GM12878 (cell line): ENCODE results near the gene MPPED1. TPM values are rescaled to one million over a fixed set of nuclear protein-coding genes. Genes with fewer than 3 reads are reported as not detected.

Experiments used
- BACH1 ChIP-seq: fragments of 450-650 bp; IDR thresholded peaks from 2 replicates; pipeline ENCODE4 v1.6.1; 2017; ENCODE audit warnings: mild to moderate bottlenecking, borderline replicate concordance
- FOS ChIP-seq: IDR thresholded peaks from 3 replicates; pipeline ENCODE4 v1.6.1; 2011; ENCODE audit warnings: borderline replicate concordance; ENCODE audit not compliant: insufficient read length; ENCODE audit errors: extremely low read depth
- NR2C1 ChIP-seq: fragments of 450-650 bp; IDR thresholded peaks from 2 replicates; pipeline ENCODE4 v1.6.1; 2017; ENCODE audit warnings: antibody characterized with exemption, mild to moderate bottlenecking, moderate library complexity
- polyA plus RNA-seq, 11 experiments: library from polyadenylated mRNA; depleted of rRNA in 4 of 11; unstranded in 6 of 11; stranded (reverse) in 5 of 11; fragments of >200 nt; fragmentation: Nextera tagmentation in 4 of 11; fragmentation: Illumina TruSeq in 1 of 11; extraction: Ambion mirVana in 4 of 11; extraction: Trizol in 1 of 11; gene quantifications; 1 replicate in 1 of 11; 2 replicates in 10 of 11; pipeline versions ENCODE4 v1.2.1 to v1.2.3, GENCODE V29; 2011 to 2016; ENCODE audit warnings: inconsistent platforms in 2 of 11, missing spikeins in 2 of 11, low read depth in 1 of 11
- total RNA-seq, 4 experiments: library from RNA; depleted of rRNA in 3 of 4; stranded (reverse); fragments of >200 nt in 3 of 4; fragmentation: Illumina TruSeq in 1 of 4; extraction: Trizol in 1 of 4; gene quantifications; 2 replicates each; pipeline versions ENCODE4 v1.2.1 to v1.2.3, GENCODE V29; 2013 to 2021
- TF ChIP-seq, protein P1 (sequence below): fragments of 450-650 bp; IDR thresholded peaks from 2 replicates; pipeline ENCODE4 v1.6.1; 2016; ENCODE audit warnings: mild to moderate bottlenecking, moderate library complexity, borderline replicate concordance
- TF ChIP-seq, protein P2 (sequence below): fragments of 450-650 bp; formaldehyde crosslinking; IDR thresholded peaks from 2 replicates; pipeline ENCODE4 v1.4.0; 2022; ENCODE audit warnings: mild to moderate bottlenecking, moderate library complexity
- TF ChIP-seq, protein P3 (sequence below): fragments of 450-650 bp; IDR thresholded peaks from 2 replicates; pipeline ENCODE4 v1.6.1; 2016; ENCODE audit warnings: mild to moderate bottlenecking

The MPPED1 gene
- total and polyA plus RNA-seq, 10 of the 15 experiments (the other 5 are each of a cell fraction or from before 2014, with no cell fraction given), result 0.11 TPM; not detected in 9

DNA sequence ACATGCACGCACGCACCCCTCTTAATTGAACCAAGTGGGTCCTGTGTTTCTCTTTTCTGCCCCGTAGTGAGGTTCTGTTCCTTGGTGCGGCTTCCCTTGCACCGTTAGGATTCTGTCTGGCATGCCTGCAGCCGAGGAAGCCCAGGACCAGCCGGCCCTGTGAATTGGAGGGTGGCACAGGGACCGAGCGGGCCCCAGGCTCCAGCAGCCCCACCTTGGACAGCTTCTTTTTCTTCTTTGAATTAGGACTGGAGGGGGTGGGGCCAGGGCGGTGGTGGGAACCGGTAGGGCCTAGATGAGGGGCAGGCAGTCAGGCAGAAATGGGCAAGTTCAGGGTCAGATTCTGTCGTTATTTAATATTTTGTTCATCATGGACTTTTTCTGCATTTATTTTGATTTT is 94.7 kb downstream of the MPPED1 start (continued):
- TF ChIP-seq BACH1 (no peak), FOS (no peak), NR2C1 (no peak)
- TF ChIP-seq, protein P1, sequence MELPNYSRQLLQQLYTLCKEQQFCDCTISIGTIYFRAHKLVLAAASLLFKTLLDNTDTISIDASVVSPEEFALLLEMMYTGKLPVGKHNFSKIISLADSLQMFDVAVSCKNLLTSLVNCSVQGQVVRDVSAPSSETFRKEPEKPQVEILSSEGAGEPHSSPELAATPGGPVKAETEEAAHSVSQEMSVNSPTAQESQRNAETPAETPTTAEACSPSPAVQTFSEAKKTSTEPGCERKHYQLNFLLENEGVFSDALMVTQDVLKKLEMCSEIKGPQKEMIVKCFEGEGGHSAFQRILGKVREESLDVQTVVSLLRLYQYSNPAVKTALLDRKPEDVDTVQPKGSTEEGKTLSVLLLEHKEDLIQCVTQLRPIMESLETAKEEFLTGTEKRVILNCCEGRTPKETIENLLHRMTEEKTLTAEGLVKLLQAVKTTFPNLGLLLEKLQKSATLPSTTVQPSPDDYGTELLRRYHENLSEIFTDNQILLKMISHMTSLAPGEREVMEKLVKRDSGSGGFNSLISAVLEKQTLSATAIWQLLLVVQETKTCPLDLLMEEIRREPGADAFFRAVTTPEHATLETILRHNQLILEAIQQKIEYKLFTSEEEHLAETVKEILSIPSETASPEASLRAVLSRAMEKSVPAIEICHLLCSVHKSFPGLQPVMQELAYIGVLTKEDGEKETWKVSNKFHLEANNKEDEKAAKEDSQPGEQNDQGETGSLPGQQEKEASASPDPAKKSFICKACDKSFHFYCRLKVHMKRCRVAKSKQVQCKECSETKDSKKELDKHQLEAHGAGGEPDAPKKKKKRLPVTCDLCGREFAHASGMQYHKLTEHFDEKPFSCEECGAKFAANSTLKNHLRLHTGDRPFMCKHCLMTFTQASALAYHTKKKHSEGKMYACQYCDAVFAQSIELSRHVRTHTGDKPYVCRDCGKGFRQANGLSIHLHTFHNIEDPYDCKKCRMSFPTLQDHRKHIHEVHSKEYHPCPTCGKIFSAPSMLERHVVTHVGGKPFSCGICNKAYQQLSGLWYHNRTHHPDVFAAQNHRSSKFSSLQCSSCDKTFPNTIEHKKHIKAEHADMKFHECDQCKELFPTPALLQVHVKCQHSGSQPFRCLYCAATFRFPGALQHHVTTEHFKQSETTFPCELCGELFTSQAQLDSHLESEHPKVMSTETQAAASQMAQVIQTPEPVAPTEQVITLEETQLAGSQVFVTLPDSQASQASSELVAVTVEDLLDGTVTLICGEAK, result no peak
- TF ChIP-seq, protein P2, sequence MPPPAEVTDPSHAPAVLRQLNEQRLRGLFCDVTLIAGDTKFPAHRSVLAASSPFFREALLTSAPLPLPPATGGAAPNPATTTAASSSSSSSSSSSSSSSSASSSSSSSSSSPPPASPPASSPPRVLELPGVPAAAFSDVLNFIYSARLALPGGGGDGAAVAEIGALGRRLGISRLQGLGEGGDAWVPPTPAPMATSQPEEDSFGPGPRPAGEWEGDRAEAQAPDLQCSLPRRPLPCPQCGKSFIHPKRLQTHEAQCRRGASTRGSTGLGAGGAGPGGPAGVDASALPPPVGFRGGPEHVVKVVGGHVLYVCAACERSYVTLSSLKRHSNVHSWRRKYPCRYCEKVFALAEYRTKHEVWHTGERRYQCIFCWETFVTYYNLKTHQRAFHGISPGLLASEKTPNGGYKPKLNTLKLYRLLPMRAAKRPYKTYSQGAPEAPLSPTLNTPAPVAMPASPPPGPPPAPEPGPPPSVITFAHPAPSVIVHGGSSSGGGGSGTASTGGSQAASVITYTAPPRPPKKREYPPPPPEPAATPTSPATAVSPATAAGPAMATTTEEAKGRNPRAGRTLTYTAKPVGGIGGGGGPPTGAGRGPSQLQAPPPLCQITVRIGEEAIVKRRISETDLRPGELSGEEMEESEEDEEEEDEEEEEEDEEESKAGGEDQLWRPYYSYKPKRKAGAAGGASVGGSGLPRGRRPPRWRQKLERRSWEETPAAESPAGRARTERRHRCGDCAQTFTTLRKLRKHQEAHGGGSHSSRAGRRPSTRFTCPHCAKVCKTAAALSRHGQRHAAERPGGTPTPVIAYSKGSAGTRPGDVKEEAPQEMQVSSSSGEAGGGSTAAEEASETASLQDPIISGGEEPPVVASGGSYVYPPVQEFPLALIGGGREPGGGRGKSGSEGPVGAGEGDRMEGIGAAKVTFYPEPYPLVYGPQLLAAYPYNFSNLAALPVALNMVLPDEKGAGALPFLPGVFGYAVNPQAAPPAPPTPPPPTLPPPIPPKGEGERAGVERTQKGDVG (CRISPR knock-in tag), result no peak
- TF ChIP-seq, protein P3, sequence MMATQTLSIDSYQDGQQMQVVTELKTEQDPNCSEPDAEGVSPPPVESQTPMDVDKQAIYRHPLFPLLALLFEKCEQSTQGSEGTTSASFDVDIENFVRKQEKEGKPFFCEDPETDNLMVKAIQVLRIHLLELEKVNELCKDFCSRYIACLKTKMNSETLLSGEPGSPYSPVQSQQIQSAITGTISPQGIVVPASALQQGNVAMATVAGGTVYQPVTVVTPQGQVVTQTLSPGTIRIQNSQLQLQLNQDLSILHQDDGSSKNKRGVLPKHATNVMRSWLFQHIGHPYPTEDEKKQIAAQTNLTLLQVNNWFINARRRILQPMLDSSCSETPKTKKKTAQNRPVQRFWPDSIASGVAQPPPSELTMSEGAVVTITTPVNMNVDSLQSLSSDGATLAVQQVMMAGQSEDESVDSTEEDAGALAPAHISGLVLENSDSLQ, result no peak
